ENCODE data around the gene P2RX7. TPM values are rescaled to one million over a fixed set of nuclear protein-coding genes. Genes with fewer than 3 reads are reported as not detected.
"Not testable (repeated sequence)": the region's sequence is repeated elsewhere in the genome, so short reads cannot be mapped to it uniquely, and the experiment has no call there.

Gene P2RX7
- total RNA-seq, 2 experiments from 2014 or later: 3.6 to 4.7 TPM

- ChIA-PET POLR2A (no interaction called here), CTCF (interaction anchor here (0.6 to 2.8 kb wide), 8 partner anchors 11 to 169 kb away, joined by 3 to 44 read pairs (median 4); no protein-coding TSS in a partner anchor)
- TF ChIP-seq, protein P1, sequence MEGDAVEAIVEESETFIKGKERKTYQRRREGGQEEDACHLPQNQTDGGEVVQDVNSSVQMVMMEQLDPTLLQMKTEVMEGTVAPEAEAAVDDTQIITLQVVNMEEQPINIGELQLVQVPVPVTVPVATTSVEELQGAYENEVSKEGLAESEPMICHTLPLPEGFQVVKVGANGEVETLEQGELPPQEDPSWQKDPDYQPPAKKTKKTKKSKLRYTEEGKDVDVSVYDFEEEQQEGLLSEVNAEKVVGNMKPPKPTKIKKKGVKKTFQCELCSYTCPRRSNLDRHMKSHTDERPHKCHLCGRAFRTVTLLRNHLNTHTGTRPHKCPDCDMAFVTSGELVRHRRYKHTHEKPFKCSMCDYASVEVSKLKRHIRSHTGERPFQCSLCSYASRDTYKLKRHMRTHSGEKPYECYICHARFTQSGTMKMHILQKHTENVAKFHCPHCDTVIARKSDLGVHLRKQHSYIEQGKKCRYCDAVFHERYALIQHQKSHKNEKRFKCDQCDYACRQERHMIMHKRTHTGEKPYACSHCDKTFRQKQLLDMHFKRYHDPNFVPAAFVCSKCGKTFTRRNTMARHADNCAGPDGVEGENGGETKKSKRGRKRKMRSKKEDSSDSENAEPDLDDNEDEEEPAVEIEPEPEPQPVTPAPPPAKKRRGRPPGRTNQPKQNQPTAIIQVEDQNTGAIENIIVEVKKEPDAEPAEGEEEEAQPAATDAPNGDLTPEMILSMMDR (IDR thresholded peaks at IDR 0.05): no peak
- H3K27ac Mint-ChIP-seq: no peak overlapping the region
- no peak for DNase-seq
- H3K4me3 Mint-ChIP-seq: no peak overlapping the region
- ATAC-seq: no peak
- intact Hi-C loops (cut with micrococcal nuclease): no loop called here
- H3K4me1 Mint-ChIP-seq (ENCODE audit: low read depth): peaks cover 32% of the 10 kb centered on the region
- H3K9me3 Mint-ChIP-seq: no peaks in the 10 kb centered on the region
- peaks cover 17% of the 10 kb centered on the region for H3K36me3 Mint-ChIP-seq (ENCODE audit: low read depth)
- H3K27me3 Mint-ChIP-seq: no peaks in the 10 kb centered on the region
Measured at GRCh38 chr12:121228919-121229665, 96.4 kb downstream of the P2RX7 start.

- H3K9me3 Mint-ChIP-seq; H3K4me3 Mint-ChIP-seq; H3K27ac Mint-ChIP-seq; H3K27me3 Mint-ChIP-seq; intact Hi-C loops (cut with micrococcal nuclease): not testable (repeated sequence)
- ChIA-PET CTCF (interaction anchor here (0.6 to 2.8 kb wide), 14 partner anchors 10 to 235 kb away, joined by 3 to 44 read pairs (median 4); no protein-coding TSS in a partner anchor), POLR2A (interaction anchor here (0.8 to 1.5 kb wide), 2 partner anchors 9 to 104 kb away, joined by 3 to 5 read pairs; no protein-coding TSS in a partner anchor)
- Mint-ChIP-seq H3K36me3 (ENCODE audit: low read depth) (peaks cover 19% of the 10 kb centered on the region), H3K4me1 (ENCODE audit: low read depth) (peaks cover 24% of the 10 kb centered on the region)
- DNase-seq: peak; percentile 80
- ATAC-seq: peak; percentile 85
- TF ChIP-seq, protein P1 (IDR thresholded peaks at IDR 0.05): peak; percentile 94
Measured at GRCh38 chr12:121229826-121230537, 97.3 kb downstream of the P2RX7 start.

GRCh38 chr12:121230538-121230907, 97.8 kb downstream of the P2RX7 start:
- Mint-ChIP-seq H3K4me1 (ENCODE audit: low read depth) (peaks cover 24% of the 10 kb centered on the region), H3K27me3 (no peaks in the 10 kb centered on the region), H3K9me3 (no peaks in the 10 kb centered on the region), H3K27ac (no peak overlapping the region), H3K4me3 (no peak overlapping the region), H3K36me3 (ENCODE audit: low read depth) (peaks cover 21% of the 10 kb centered on the region)
- DNase-seq: no peak
- ChIA-PET POLR2A (interaction anchor here (0.8 to 1.5 kb wide), 2 partner anchors 8 to 104 kb away, joined by 3 to 5 read pairs; no protein-coding TSS in a partner anchor), CTCF (interaction anchor here (0.6 to 2.8 kb wide), 13 partner anchors 10 to 234 kb away, joined by 3 to 44 read pairs (median 4); no protein-coding TSS in a partner anchor)
- TF ChIP-seq, protein P1 (IDR thresholded peaks at IDR 0.05): peak; percentile 62
- no peak for ATAC-seq
- intact Hi-C loops (cut with micrococcal nuclease): no loop called here

GRCh38 chr12:121232163-121232562, 99.5 kb downstream of the P2RX7 start:
- Mint-ChIP-seq H3K27ac (no peak overlapping the region), H3K9me3 (no peaks in the 10 kb centered on the region), H3K27me3 (no peaks in the 10 kb centered on the region)

More at GRCh38 chr12:121232163-121232562, 99.5 kb downstream of the P2RX7 start:
- ATAC-seq: no peak
- peaks cover 11% of the 10 kb centered on the region for H3K4me1 Mint-ChIP-seq (ENCODE audit: low read depth)
- DNase-seq: no peak
- intact Hi-C loops (cut with micrococcal nuclease): no loop called here
- ChIA-PET POLR2A (interaction anchor here (0.7 kb wide), 1 partner anchor 21 kb away, joined by 3 read pairs; no protein-coding TSS in a partner anchor), CTCF (interaction anchor here (2.8 kb wide), 1 partner anchor 8 kb away, joined by 44 read pairs; no protein-coding TSS in a partner anchor)
- TF ChIP-seq, protein P1 (IDR thresholded peaks at IDR 0.05): no peak
- H3K4me3 Mint-ChIP-seq: no peak overlapping the region
- peaks cover 20% of the 10 kb centered on the region for H3K36me3 Mint-ChIP-seq (ENCODE audit: low read depth)
